DND-41 (cell line): ENCODE measurements around the gene CYP27B1.

Experiments used
- CTCF ChIP-seq: IDR thresholded peaks from 2 replicates; pipeline ENCODE4 v1.5.1; 2012; ENCODE audit warnings: borderline replicate concordance, low read length, moderate library complexity, mild to moderate bottlenecking; ENCODE audit not compliant: poor library complexity, severe bottlenecking; ENCODE audit errors: extremely low read depth
- EZH2 ChIP-seq: IDR thresholded peaks from 3 replicates; pipeline ENCODE4 v1.6.1; 2012; ENCODE audit warnings: borderline replicate concordance, low read depth, mild to moderate bottlenecking, moderate library complexity, low read length, inconsistent platforms; ENCODE audit not compliant: severe bottlenecking

- TF ChIP-seq CTCF (no peak), EZH2 (no peak)
Observed at GRCh38 chr12:57808351-57808750, 41.5 kb upstream of the CYP27B1 start.
